Activated gamma-delta T cell treated with Interleukin-2 at 50 U/mL for 16 hours (primary cell): ENCODE data around the gene FGD5.

Experiments
- DNase-seq: peaks from one replicate; pipeline ENCODE4 v3.0.0-alpha.2; 2020

The FGD5 gene

DNA sequence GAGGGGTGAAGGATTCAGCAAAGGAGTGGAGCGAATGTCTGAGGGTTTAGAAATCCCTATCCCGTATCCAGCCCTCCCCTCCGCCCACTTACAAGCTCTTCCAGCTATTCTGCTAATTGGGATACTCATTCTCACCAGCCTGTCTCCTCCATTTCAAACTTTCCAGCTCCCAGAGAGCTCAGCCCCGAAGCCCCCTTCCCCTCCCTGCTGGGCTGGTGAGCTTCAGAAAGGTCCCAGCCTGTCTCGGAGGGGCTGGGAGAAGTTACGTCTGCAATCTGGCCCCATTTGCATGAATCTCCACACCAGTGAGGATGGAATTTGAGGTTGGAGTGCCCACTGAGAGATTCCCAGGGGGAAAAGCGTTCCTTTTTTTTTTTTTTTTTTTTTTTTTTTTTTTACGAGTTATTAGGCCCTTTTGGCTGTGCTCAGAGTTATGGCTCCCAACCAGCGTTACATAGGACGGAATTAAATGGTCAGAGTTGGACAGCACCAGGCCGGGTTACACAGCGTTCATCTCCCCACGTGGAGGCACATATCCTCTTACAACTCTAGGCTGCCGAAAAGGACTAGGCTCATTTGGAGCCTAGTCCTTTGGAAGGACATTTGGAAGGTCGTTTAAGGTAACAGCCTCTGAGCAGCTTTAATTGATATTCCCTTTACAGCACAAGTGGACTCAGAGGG lies 34.6 kb downstream of the FGD5 start:
- no peak for DNase-seq

DNA sequence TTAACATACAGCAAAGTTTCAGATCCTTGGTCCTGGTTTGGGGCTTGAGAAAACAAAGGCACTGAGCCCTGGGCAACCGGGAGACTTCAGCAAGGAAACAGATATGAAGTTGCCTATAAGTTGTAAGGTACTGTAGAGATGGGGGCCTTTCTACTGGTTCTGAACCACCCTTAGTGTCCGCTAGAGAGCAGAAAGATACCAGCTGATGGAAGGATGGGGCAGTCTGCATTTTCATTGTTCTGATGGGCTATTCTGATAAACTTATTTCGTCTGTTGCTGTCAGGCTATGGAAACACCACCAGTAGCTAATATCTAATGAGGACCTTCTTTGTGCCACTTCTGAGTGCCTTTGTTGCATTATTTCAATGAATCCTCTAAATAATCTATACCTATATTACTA lies 38.7 kb downstream of the FGD5 start:
- DNase-seq: no peak

DNA sequence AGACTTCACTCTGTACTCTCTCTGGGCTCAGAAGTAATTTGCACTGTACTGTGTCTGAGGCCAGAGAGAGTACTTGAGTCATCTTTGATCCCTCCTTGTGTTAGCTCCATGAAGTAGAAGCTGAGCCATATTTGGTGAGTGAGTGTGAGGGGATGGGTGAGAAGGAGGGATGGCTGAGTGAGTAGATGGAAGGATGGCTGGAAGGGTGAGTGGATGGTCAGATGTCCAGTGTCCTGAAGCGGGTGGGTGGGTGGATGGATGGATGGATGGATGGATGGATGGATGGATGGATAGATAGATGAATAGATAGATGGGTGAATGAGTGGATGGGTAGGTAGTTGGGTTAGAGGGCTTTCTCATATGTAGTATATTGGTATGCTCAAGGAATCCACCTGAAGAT lies 39.3 kb downstream of the FGD5 start:
- no peak for DNase-seq

DNA sequence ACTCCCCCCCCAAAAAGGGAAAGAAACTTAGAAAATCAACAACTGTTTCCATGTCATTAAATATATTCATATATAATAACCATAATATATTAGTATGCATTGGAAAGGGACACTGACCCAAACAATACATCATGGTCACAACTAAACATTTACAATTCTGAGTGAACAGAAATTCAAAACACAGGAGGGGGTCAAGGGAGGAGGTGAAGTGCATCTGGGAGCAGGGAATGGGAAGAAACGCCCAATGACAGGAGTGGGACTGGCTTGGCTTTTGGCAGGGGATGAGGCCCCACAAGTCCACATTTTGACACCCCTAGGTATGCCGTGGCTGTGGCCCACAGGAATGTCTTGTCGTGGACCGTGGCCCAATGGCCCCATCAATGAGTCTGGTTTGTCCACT lies 41.1 kb downstream of the FGD5 start:
- no peak for DNase-seq

DNA sequence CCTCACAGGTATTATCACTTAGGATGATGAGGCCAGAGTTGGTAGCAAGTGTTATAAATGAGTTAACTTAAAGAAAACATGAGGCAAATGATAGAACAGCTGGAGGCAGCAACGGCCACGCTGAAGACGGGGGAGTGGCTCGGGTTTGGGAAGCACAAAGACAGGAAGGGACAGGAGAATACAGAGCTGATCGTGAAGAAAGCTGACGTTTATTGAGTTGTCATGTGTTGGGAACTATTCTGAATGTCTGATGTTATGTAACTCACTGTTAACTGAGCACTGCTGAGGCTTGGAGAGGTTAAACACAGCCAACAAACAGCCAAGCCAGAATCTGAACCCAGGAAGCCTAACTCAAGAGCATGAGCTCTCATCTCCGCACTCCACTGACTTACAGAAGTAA lies 42.3 kb downstream of the FGD5 start:
- no peak for DNase-seq

DNA sequence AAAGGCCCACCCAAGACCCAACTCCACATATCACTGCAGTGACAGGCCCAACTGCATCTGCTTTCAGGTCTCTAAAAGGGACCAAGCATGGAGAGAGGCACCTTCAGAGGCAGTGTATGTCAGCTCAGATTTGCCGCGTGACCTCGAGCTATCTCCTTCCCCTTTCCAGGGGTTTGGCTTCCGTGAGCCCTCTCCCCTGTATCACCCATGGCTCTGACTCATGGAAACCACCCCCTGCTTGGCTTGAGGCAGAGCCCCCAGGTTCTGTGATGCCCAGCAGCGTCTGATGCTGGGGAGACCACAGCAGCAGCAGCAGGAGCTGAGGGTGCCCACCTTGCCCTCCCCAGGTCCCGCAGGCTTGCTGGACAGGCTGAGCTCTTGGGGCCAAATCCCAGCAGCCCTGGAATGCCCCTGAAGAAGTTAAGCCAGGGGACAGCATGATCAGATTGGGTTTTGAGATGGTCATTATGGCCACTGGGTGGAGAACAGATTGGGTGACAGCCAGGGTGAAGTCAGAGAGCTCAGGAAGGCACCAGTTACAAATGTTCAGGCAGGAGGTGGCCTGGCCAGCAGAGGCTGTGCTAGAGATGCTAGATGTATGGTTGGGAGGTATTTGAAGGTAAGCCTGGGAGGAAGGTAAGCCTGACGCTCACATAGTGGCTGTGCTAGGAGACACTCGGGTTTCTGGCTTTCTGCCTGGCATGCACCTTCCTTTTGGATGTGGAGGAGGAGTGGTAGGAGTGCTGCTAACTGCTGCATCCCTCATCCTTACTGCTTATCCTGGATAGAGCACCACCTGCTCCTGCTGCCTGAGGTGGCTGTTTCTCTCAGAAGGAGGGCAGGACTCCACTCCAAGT lies 42.9 kb downstream of the FGD5 start:
- DNase-seq: no peak

DNA sequence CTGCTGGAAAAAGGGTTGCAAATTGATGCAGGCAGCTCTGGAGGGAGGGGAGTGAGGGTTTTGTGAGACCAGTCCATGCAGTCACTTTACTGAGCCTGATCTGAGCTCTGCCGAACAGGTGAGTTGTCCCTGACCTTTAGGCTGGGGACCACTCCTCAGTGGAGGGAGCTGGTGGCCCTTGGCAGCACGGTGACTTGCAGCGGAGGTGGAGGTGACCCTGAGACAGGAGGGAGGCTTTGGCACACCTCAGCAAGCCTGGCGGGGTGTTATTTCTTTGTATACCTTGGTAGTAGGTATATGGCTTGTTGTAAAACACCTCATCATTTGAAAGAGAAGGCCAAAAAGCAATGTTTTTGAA lies 43.5 kb downstream of the FGD5 start:
- DNase-seq: no peak

DNA sequence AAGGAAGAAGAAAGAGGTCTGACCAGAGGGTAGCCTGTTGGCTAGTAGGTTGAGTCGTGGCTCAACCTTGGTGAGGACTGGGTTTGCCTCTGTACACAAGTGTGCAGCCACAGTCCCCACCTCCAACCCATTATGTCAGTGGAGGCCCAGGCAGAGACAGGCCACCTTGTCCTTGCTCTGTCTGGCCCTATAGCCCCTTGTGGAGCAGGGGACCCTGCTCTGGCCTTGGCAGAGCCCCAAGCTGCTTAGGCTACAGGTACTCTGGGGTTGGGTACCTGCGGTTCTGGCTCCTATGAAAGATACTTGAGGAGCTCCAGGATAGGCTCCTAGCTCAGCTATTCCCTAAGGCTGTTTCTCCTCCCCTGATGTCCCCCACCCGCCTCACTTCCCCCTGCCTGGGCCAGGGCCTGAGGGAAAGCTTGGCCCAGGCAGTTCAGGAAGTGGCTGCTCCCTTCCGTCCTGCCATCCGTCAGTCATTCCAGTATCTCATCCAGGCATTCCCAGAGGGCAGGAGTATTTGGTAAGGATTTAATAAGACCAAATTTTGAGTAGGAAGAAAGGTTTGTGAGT lies 44.0 kb downstream of the FGD5 start:
- no peak for DNase-seq

DNA sequence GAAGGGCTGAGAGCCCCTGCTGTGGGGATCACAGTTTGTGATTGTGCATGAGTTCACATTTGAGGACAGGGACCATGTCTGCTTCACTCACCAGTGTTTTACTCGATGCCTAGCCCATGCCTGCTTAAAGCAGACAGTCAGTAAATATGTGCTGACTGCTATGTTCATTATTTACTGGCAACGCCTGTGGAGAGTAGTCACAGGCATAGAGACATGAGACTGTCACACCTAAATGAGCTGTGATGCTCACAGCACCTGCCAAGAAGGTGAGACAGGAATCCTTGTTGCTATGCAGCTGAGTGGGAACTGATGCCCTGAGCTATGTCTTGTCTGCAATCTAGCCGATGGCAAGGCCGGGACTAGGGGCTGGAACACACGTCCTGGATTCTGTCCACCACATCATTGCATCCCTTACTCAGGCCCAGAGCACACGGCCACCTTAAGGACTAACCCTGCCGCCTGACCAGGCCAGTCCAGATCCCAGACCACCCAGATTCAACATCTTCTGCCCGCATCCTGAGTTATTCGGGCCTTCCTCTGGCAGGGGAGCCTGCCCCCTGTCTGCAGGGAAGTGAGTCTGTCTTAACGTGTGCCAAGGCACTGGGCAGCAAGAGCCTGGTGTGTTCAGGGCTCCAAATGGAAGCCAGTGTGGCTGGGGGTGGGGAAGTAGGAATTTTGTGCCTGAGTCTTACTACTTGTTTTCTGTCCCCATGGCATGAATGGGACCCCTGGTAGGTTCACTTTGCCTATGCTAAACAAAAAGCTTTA lies 44.8 kb downstream of the FGD5 start:
- no peak for DNase-seq

DNA sequence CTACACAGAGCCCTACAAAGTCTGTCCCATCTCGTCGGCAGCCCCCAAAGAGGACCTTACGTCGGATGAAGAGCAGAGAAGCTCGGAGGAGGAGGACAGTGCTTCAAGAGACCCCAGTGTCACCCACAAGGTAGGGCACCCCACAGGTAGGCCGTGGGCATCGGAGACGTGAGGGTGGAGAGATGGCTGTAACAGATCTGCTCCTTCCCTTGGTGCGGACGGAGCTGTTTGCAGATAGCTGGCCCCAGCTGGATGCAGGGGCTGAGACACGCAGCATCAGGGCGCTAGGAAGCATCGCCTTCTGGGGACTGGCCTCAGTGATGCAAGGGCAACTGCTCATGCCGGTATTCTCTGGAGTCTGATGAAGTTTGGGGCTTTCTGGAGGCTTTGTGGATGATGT lies 45.4 kb downstream of the FGD5 start:
- DNase-seq: no peak

DNA sequence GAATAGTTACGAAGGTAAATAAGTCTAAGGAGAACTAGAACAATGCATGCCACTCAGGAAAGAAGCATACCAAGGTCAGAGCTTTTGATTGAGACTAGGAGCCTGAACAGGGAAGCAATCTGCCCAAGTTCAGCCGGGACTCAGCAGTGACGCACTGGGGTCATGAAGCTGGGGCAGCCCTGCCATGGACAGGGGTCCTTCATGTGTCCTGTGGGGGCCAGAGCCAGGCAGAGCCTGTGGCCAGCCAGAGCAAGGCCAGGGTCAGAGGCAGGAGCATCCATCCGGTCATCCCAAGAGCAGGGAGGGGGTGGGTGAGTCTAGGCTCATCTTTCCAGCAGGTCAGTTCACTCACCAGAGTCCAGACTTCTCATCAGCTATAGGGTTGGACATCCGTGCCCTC lies 47.9 kb downstream of the FGD5 start:
- no peak for DNase-seq

DNA sequence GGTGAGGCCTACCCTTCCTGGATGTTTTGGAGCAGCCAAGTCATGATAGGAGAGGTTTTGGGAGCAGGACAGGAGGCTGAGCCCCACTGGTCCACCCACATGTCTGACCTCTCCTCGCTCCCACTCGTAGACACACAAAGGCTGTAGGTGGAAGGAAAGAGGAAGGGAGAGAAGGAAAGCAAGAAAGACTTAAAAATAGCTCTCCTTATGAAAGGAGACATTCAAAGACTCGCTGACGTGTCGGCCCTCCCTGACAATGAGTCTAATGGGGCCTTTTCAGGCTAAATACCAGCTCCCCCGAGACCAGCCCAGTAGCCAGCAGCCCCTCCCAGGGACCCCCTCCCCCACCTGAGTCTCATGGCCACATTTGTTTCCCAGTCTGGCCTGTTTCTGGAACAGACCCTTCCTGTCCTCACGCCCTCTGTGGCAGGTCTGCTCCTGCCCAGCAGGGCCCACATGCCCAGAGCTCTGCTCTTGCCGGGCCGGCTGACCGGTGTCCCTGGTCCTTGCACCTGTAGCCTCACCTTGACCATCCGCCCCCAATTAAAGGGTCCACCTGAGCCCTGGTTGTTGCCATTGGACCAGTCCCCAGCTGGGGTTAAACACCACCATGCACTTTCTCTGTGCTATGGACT lies 49.3 kb downstream of the FGD5 start:
- no peak for DNase-seq

DNA sequence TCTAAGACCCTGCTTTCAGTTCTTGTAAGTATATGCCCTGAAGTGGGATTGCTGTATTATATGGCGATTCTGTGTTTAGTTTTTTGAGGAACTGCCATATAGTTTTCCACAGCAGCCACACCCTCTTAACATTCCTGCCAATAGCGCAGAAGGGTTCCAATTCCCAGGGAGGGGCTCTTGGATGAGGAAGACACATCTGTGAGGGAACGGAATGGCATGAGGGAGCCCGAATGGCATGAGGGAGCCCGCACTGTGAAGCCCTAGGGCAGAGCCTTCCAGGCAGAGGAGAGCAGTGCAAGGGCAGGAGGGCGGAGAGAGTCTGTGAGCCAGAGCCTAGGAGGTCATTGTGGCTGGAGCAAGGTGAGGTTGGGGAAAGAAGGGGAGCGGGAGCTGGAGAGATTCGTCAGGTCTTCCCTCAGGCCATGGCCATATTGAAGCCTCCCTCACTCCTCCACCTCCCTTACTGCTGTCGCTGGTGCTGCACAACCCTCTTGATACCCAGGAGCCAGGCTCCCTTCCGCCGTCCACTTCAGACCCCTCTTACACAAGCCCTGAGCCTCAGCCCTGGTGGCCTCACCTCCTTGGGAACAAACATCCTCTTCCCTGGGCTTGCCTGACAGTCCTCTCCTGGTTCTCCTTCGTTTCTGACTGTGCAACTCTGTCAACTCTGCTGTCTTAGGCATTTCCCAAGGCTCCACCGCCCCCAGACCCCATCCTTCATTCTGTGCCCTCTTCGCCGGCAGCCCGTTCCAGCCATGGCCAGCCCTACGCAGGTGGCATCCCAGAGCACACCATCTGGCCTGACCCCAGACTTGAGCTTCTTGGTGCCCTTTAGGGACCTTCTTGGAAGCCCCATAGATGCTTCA lies 51.4 kb downstream of the FGD5 start:
- no peak for DNase-seq

DNA sequence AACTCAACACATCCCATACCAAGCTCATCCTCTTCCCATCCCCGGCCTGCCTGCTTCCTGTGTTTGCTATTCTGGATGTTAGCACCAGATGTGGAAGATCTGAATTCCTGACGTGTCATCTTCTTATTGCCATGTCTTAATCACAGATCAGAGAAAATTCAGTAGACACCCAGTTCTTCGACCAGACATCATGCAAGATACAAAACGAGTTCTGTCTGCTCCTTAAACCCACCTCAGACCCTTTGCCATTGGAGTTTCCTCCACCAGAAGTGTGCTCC lies 52.0 kb downstream of the FGD5 start:
- DNase-seq: no peak

DNA sequence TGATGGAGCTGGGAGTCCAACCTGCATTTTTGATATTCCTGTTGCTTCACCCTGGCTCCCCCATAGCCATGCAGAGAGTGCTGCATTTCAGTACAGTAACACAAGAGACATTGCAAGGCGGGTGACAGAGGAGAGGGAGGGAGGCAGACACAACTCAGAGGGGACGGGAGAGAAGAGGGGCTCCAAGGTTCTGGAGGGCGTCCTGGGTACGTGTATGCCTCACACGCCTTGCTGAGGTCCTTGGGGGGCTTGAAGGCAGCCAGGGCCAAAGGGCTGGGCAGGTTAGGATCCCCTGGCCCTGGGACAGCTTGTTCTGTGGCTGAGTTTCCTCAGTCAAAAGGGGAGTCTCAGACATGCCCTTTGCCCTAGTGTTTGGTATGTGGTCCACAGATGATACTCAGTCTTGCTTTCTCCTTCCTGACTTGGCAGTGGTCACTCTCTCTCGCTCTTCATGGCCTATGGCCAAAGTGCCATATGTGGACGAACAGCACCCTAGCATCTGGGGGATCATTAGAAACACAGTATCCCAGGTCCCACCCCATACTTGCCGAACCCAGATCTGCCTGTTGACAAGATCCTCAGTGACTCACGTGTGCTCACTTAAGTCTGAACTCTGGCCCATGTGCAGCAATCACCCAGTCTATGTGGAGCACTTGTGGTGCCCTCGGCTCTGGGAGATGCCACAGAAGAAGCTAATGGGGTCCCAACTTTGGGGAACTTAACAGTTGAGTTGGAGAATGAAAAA lies 52.9 kb downstream of the FGD5 start:
- DNase-seq: no peak

DNA sequence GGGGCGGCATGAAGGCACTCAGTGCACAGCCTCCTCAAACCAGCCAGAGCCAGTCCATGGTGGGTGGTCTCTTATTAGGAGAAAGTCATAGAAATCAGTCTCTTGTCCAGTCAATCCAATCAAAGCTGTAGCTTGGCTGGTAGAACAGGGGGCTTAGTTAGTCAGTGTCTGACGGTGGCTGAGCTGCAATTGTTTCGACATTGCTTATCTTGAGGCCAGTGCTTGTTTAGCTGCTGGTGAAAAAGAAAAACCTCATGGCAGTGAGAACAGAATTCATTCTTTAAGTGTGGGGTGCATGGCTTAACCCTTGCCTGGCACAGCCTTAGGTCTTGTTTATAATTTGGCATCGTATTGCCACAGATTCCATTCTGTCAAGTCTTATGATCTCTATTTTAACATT lies 53.9 kb downstream of the FGD5 start:
- no peak for DNase-seq

DNA sequence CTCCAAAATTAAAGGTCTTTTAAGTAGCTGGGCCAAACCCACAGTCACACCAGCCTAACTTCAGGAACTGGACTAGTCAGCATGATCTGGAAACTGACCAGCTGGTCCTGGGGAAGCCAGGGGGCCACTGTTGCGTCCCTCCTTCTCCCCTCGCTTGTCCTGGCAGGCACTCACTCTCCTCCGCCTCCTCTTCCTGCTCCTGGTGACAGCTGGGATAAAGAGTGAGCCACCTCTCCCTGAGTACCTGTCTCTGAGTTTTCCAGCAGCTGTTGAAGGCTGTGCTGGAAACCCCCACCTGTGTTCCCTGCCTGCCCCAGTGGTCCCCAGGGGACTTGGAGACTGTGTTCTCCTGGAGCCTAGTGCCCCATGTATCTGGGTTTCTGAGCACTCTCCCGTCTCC lies 56.0 kb downstream of the FGD5 start:
- no peak for DNase-seq

DNA sequence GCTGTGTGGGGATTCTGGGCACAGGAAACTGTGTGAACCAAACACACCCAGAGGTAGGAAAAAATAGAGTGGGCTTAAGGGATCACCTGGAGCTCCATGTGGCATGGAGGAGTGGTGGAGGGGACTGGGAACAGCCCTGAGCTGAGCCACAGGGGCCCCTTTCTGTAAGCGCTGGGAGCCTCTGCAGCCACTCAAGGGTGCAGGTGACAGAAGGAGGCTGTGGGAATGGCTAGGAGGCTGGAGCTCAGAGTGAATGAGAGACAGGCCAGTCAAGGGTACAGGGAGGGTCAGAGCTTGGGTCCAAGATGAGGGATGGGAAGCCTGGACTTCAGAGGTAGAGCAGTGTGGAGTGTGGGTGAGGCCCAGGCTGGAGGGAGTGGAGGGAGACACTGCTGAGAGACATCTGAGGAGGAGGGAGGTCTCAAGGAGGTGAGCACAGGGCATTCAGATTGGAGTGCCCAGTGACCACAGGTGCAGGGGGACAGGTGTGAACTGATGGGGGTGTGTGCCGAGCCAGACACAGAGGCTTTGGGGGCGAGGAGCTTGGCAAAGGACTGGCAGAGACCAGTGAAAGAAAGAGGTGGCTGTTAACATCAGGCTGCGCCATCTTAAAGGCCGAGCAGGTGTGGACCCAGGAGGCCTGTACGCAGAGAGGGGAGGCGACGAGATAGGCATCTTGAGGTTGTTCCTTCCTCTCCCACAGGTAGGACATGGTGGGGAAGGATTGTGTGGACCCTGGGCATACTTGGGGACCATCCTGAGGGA lies 56.8 kb downstream of the FGD5 start:
- no peak for DNase-seq

DNA sequence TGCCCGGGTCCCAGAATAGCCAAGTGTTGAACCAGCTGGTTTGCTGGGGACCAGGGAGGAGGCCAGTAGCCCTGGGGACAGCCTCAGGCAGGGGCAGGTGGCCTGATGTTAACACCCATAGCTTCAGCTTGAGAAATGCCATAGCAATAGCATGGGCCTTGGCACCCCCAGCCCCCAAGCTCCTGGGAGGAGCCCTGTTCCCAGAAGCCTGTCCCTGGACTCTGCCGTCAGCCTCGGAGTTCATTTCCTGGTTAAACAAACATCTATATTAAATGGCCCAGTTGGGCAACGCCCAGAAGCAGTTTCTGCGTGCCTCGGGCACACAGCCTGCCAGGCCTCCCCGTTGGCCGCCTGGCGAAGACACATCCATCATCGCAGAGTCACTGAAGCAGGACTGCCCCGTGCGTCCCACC lies 58.2 kb downstream of the FGD5 start:
- no peak for DNase-seq

DNA sequence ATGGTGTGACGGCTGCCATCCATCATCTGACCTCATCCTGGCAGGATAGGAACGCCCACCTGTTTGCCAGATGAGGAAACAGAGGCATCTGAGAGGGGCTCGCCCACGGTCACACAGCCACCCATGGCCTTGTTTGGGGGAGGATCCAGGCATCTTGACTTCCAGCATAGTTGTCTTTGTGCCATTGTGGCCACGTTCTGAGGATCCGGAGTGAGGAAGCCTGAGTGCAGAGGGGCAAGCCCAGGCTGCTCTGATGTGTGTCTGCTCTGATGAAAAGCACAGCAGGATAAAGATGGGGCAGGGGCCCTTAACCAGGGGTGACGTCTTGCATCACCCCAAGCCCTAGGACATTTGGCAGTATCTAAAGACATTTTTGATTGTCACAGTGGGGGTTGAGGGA lies 58.7 kb downstream of the FGD5 start:
- DNase-seq: no peak
